SK-N-SH (cell line): Measurements from ENCODE around the gene EXOC6B.

Source experiments
- EP300 ChIP-seq, 2 experiments: IDR thresholded peaks; 2 replicates each; pipeline versions ENCODE4 v1.4.0 to v1.6.1; 2012; ENCODE audit warnings: borderline replicate concordance in 1 of 2, low read depth in 1 of 2, low read length in 1 of 2
- NFIC ChIP-seq: IDR thresholded peaks from 2 replicates; pipeline ENCODE4 v1.4.0; 2012; ENCODE audit warnings: borderline replicate concordance
- TCF12 ChIP-seq: IDR thresholded peaks from 2 replicates; pipeline ENCODE4 v1.4.0; 2012
- USF1 ChIP-seq: IDR thresholded peaks from 2 replicates; pipeline ENCODE4 v1.4.0; 2012; ENCODE audit warnings: low read depth, borderline replicate concordance
- YY1 ChIP-seq: IDR thresholded peaks from 2 replicates; pipeline ENCODE4 v1.4.0; 2012; ENCODE audit warnings: low read depth, mild to moderate bottlenecking
- ZBTB33 ChIP-seq: IDR thresholded peaks from 2 replicates; pipeline ENCODE4 v1.4.0; 2012; ENCODE audit warnings: low read depth, borderline replicate concordance
- TF ChIP-seq, protein P1 (sequence below): fragments of 200-600 bp; sonication (generic); IDR thresholded peaks from 2 replicates; pipeline ENCODE4 v1.6.1; 2017; ENCODE audit warnings: antibody characterized with exemption, mild to moderate bottlenecking, moderate library complexity

DNA sequence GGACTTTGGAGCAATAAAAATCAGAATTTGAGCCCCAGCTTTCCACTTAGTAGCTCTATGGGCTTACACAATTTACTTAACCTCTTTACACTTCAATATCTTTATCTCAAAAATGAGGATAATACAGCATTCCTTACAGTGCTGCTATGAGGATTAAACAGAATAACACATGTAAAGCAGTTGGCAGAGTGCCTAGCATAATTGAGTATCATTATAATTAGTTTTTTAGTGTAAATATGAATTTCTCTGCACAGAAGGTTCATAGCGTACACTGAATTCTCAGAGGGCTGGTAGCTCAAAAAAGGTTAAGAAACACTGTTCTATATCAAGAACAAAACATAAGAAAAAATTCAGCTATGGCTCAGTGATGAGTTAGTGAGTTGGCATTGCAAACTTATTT lies 487.8 kb downstream of the EXOC6B start:
- TF ChIP-seq, protein P1, sequence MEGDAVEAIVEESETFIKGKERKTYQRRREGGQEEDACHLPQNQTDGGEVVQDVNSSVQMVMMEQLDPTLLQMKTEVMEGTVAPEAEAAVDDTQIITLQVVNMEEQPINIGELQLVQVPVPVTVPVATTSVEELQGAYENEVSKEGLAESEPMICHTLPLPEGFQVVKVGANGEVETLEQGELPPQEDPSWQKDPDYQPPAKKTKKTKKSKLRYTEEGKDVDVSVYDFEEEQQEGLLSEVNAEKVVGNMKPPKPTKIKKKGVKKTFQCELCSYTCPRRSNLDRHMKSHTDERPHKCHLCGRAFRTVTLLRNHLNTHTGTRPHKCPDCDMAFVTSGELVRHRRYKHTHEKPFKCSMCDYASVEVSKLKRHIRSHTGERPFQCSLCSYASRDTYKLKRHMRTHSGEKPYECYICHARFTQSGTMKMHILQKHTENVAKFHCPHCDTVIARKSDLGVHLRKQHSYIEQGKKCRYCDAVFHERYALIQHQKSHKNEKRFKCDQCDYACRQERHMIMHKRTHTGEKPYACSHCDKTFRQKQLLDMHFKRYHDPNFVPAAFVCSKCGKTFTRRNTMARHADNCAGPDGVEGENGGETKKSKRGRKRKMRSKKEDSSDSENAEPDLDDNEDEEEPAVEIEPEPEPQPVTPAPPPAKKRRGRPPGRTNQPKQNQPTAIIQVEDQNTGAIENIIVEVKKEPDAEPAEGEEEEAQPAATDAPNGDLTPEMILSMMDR, result no peak
- TF ChIP-seq EP300 (IDR thresholded peaks at IDR 0.05; ENCODE audit: borderline replicate concordance in 1 of 2, low read depth in 1 of 2, low read length in 1 of 2) (no peak), USF1 (no peak), ZBTB33 (no peak), TCF12 (no peak), YY1 (no peak), NFIC (no peak)
